ENCODE results near the gene SCART1.
"Not testable (repeated sequence)": the region's sequence is repeated elsewhere in the genome, so short reads cannot be mapped to it uniquely, and the experiment has no call there.

The SCART1 gene

DNA sequence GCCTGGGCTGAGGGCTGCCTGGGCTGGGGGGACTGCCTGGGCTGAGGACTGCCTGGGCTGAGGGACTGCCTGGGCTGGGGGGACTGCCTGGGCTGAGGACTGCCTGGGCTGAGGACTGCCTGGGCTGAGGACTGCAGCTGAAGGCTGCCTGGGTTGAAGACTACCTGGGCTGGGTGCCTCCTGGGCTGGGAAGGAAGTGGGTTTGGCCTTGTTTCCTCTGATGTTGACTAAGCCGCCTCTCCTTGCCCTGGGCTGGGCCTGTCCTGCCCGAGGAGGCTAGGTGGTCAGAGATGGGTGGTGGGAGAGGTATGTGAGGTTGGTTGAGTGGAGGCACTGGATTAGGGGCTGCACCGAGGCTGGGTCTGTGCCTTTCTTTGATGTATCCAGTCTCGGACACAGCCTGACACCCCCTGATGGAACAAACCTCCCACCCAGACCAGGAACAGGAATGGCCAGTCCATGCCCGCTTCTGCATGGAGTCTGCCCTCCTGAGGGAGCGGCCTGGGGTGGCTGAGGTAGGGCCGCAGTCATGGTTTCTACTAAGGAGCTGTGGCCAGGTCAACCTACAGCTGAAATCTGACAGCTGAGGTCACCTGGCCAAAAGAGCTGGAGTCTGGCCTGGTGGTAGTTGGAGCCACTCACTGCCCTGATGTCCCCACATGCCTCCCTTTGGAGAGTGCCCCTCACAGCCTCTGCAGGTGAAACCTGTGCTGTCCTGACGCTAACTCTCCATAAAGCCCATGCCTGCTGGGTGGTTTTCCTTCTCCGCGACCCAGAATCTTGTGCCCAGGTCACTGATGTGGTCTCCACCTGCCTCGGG is 22.3 kb downstream of the SCART1 start:
- no peak for DNase-seq

- no peak for DNase-seq
Measured at GRCh38 chr10:133476641-133476990, 22.9 kb downstream of the SCART1 start.

DNA sequence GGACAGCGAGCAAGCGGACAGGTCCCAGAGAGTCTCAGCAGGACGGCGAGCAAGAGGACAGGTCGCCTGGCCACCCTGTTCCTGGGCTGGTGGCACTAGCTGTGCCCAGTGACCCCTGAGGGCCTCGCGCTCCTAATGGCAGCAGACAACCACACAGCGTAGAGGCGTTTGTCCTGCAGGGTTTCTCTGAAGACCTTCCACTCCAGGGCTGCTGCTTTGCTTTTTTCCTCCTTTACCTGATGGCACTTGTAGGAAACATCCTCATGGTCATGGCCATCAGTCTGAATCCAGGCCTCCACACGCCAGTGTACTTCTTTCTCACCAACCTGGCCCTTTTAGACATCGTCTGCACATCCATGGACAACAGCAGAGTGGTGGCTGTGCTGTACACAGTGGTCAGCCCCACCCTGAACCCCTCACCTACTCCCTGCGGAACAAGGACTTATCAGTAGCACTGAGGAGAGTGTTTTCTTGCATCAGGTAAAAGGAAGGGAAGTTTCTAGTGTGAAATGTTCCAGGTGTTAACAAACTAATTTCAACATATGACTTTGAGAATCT is 27.4 kb downstream of the SCART1 start:
- no peak for DNase-seq

DNA sequence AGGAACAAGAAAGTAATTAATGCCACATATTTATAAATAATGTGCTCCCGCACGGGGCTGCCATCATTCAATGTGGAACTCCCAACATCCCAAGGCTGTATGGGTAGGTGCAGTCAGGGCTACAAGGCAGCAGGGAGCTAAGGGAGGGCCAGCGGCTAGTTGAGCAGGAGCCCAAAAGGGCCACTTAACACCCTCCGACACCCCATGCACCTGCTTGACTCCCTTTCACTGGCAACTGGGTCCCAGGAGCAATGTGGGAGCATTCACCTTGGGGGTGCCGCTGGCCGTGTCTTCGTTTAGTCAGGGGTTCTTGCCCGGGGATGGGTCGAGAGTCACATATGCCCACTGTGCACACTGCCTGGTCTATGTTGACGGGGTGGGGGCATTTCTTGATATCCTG is 27.9 kb downstream of the SCART1 start:
- no peak for DNase-seq

DNA sequence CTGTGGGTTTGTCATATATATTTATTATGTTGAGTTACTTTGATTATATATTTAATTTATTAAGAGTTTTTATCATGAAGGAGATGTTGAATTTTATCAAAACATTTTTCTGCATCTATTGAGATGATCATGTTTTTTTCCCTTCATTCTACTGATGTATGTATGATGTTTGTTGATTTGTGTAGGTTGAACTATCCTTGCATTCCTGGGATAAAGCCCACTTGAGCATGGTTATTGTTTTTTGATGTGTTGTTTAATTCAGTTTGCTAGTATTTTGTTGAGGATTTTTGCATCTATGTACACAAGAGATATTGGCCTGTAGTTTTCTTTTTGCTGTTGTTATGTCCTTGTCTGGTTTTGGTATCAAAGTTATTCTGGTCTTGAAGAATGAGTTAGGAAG is 31.1 kb downstream of the SCART1 start:
- no peak for DNase-seq

DNA sequence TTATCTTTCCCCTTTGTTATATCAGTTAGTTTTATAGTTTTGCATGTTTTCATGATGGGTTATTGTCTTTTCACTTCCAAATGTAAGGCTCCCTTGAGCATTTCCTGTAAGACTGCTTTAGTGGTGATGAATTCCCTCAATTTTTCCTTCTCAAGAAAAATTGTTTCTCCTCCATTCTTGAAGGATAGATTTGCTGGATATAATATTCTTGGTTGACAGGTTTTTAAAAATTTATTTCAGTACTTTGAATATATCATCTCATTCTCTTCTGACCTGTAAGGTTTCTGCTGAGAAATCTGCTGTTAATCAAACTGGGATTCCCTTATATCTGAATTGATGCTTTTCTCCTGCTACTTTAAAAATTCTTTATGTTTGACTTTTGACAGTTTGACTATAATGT is 33.3 kb downstream of the SCART1 start:
- no peak for DNase-seq

- DNase-seq, result no peak
Measured at GRCh38 chr10:133488354-133488753, 34.6 kb downstream of the SCART1 start.

GRCh38 chr10:133489816-133490588 is 36.3 kb downstream of the SCART1 start:
- DNase-seq, result no peak

DNA sequence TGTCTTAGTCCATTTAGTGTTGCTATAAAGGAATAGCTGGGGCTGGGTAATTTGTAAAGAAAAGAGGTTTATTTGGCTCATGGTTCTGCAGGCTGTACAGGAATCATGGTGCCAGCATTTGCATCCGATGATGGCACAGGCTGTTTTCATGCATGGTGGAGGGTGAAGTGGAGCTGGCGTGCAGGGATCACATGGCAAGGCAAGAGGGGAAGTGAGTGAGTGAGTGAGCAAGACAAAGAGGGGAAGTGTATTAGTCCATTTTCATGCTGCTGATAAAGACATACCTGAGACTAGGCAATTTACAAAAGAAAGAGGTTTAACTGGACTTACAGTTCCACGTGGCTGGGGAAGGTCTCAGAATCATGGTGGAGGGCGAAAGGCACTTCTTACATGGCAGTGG is 39.8 kb downstream of the SCART1 start:
- not testable (repeated sequence) for DNase-seq

GRCh38 chr10:133497363-133497762 is 43.6 kb downstream of the SCART1 start:
- DNase-seq, result not testable (repeated sequence)

DNA sequence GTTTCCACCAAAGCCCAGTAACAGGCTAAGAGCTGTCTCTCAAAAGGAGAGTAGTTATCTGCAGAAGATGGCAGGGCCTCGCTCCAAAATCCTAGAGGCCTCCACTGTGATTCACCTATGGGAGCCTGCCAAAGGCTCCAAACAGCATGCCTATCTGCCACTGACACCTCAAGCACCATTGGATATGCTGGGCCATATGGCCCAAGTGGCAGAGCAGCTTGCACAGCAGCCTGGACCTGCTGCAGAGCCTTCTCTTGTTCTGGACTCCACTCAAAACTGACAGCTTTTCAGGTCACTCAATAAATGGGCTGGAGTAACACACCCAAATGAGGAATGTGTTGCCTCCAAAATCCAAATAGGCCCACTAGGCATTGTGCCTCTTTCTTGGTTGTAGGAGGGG is 45.4 kb downstream of the SCART1 start:
- DNase-seq, result not testable (repeated sequence)

DNA sequence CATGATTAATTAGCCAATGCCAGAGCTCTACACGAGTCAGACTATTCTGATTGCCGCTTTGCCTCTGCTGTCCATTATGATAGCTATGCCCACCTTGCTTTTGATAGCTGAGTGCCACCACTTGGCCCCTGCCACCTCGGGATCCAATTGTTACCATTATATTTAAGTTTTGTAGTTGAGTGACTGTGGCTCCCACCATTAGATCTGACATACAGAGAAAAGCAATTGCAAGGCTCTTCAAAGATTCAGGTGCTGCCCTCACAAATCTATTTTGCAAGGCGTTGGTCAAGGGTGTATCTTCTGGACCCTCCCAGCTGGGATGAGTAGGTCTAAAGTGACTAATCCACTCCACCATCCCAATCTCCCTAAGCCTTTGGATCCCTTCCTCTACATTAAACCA is 47.2 kb downstream of the SCART1 start:
- DNase-seq, result not testable (repeated sequence)

DNA sequence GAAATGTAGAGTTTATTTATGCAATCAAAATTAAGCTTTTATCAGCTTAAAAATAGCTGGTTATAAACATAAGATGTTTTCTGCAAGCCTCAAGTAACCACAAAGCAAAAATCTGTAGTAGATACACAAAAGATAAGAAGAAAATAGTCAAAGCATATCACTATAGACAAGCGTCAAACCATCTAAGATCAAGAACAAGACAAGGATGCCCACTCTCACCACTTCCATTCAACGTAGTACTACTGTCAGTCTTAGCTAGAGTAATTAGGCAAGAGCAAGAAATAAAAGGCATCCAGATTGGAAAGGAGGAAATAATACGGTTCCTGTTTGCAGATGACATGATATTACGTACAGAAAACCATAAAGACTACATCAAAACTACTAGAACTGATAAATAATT is 56.0 kb downstream of the SCART1 start:
- DNase-seq, result no peak

DNA sequence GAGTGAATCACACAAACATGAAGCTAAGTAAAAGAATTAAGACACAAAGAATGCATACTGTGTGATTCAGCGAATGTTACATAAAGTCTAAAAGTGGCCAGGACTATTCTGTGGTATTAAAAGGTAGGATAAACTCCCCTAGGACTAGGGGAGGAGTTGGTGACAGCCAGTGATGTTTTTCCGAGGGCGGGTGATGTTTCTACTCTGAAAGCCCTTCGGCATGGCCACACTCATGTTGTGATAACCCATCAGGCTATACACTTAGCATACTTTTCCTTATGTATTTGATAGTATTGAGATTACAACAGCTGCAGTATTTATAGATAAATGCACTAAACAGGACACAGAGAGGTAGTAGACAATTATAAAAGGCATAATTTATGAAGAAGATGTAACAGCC is 57.7 kb downstream of the SCART1 start:
- DNase-seq, result no peak

- DNase-seq, result no peak
Measured at GRCh38 chr10:133511907-133512528, 58.3 kb downstream of the SCART1 start.

DNA sequence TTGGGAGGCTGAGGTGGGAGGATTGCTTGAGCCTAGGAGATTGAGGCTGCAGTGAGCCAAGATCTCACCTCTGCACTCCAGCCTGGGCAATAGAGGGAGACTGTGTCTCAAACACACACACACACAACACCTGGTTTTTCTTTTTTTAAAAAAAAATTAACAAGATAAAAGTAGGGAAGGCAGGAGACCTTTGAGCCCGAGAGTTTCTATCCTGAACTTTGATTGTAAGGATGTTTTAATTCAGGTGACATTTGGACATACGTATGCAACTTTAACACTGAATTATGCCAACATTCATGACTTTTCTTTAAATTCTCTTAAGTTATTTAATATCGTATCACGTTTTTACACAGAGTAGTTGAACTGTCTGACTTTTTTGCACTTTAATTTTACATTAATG is 61.7 kb downstream of the SCART1 start:
- no peak for DNase-seq

- DNase-seq, result no peak
Measured at GRCh38 chr10:133516057-133516456, 62.3 kb downstream of the SCART1 start.

DNA sequence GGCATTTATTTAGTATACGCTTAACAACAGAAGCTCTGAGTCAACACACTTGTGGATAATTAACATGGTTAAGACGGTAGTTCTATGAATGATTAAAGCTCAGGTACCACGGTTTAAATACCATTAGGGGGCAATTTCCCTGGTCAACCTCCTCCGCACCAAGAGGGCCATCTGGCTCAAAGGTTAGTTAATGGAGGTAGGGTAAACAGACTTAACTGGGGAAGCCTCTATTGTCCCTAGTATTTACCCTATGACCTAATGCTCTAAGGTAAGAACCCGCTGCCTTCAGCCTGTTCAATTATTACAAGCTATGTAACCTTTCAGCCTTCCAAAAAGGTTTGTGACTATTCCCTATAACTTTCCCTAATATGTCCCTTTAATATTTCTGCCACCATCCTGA is 64.8 kb downstream of the SCART1 start:
- not testable (repeated sequence) for DNase-seq

Data from KG1 (cell line).